ENCODE results near the gene MYL4. TPM values are rescaled to one million over a fixed set of nuclear protein-coding genes. Genes with fewer than 3 reads are reported as not detected.
"Not testable (repeated sequence)": the region's sequence is repeated elsewhere in the genome, so short reads cannot be mapped to it uniquely, and the experiment has no call there.

Gene MYL4
- total RNA-seq, 1 donor from 2014 or later = not detected

DNA sequence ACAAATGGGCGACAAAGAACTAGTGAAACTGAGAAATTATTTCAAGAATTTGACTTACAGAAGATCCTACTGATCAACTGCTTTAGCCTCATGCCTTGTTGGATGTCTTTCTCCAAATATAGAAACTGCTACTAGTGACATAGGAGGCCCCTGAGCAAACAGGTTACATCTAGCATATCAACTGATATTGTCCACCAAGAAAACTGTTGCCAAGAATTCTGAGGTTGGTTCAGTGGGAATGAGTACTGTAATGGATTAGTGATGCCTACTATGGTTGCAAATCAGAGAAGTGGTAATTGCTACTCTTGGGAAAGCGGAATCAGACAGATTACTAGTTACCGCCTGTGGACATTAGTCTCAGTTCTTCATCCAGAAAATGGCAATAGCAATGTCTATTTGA, 30.0 kb upstream of the MYL4 start:
- H3K9me3 Mint-ChIP-seq (ENCODE audit: unreplicated experiment) = no peaks in the 10 kb centered on the region
- peaks cover 22% of the 10 kb centered on the region for H3K4me1 Mint-ChIP-seq (ENCODE audit: unreplicated experiment)
- TF ChIP-seq, protein P1, sequence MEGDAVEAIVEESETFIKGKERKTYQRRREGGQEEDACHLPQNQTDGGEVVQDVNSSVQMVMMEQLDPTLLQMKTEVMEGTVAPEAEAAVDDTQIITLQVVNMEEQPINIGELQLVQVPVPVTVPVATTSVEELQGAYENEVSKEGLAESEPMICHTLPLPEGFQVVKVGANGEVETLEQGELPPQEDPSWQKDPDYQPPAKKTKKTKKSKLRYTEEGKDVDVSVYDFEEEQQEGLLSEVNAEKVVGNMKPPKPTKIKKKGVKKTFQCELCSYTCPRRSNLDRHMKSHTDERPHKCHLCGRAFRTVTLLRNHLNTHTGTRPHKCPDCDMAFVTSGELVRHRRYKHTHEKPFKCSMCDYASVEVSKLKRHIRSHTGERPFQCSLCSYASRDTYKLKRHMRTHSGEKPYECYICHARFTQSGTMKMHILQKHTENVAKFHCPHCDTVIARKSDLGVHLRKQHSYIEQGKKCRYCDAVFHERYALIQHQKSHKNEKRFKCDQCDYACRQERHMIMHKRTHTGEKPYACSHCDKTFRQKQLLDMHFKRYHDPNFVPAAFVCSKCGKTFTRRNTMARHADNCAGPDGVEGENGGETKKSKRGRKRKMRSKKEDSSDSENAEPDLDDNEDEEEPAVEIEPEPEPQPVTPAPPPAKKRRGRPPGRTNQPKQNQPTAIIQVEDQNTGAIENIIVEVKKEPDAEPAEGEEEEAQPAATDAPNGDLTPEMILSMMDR (IDR thresholded peaks at IDR 0.05) = no peak
- H3K4me3 Mint-ChIP-seq (ENCODE audit: unreplicated experiment) = no peak overlapping the region
- no peak for DNase-seq (ENCODE audit: extremely low spot score, unreplicated experiment)
- H3K36me3 Mint-ChIP-seq (ENCODE audit: unreplicated experiment) = peaks cover 22% of the 10 kb centered on the region
- H3K27me3 Mint-ChIP-seq (ENCODE audit: unreplicated experiment) = no peaks in the 10 kb centered on the region
- no peak overlapping the region for H3K27ac Mint-ChIP-seq (ENCODE audit: unreplicated experiment)

DNA sequence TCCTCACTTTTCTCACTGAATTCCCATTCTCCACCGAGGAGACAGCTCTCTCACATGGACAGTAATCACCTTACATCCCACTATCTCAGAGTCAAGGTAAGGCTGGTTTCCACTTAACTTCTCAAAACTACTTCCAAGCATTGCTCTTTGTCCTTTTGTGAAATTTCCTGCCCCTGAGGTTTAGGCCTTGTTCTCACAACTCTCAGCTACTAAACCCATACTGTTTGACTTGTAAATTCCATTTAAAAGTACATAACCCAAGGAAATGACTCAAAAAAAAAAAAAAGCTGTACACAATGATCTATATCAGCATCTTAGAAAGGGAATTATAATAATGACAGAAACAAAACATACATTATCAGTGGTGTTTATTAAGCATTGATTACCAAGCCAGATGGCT, 28.8 kb upstream of the MYL4 start:
- H3K27me3 Mint-ChIP-seq (ENCODE audit: unreplicated experiment) = no peaks in the 10 kb centered on the region
- TF ChIP-seq, protein P1 (IDR thresholded peaks at IDR 0.05) = no peak
- H3K4me1 Mint-ChIP-seq (ENCODE audit: unreplicated experiment) = peaks cover 32% of the 10 kb centered on the region
- peaks cover 16% of the 10 kb centered on the region for H3K36me3 Mint-ChIP-seq (ENCODE audit: unreplicated experiment)
- H3K4me3 Mint-ChIP-seq (ENCODE audit: unreplicated experiment) = no peak overlapping the region
- H3K9me3 Mint-ChIP-seq (ENCODE audit: unreplicated experiment) = no peaks in the 10 kb centered on the region
- no peak for DNase-seq (ENCODE audit: extremely low spot score, unreplicated experiment)
- H3K27ac Mint-ChIP-seq (ENCODE audit: unreplicated experiment) = no peak overlapping the region

DNA sequence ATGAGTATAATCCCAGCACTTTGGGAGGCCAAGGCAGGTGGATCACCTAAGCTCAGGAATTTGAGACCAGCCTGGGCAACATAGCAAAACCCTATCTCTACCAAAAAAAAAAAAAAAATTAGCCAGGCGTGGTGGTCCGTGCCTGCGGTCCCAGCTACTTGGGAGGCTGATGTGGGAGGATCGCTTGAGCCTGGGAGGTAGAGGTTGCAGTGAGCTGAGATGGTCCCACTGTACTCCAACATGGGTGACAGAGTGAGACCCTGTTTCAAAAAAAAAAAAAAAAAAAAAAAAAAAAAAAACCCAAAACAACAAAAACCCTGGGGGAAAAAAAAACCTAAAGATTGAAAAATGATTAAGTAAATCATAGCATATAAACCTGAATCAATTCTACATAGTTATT, 28.2 kb upstream of the MYL4 start:
- peaks cover 16% of the 10 kb centered on the region for H3K36me3 Mint-ChIP-seq (ENCODE audit: unreplicated experiment)
- not testable (repeated sequence) for H3K4me3 Mint-ChIP-seq (ENCODE audit: unreplicated experiment); H3K27me3 Mint-ChIP-seq (ENCODE audit: unreplicated experiment); DNase-seq (ENCODE audit: extremely low spot score, unreplicated experiment); H3K27ac Mint-ChIP-seq (ENCODE audit: unreplicated experiment); H3K9me3 Mint-ChIP-seq (ENCODE audit: unreplicated experiment)
- peaks cover 39% of the 10 kb centered on the region for H3K4me1 Mint-ChIP-seq (ENCODE audit: unreplicated experiment)

DNA sequence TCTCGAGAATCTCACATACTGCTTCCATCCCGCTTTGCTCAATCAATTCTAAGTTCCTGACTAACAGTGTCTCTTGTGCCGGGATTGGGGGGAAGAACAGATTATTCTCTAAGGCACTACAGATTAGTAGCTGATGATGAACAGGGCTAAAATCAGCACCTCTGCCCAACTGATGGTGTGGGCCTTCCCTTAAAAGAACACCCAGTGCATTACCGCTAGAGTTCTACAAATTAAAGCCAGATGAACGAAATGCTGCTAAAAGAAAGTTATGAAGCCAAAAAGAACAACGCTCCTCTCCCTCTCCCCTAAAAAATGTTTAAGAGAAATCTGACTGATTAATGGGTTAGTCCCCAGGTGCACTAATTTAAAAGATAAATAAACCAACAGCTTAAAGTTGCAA, 24.5 kb upstream of the MYL4 start:
- Mint-ChIP-seq H3K4me1 (ENCODE audit: unreplicated experiment) (peaks cover 57% of the 10 kb centered on the region), H3K27me3 (ENCODE audit: unreplicated experiment) (no peaks in the 10 kb centered on the region), H3K36me3 (ENCODE audit: unreplicated experiment) (peaks cover 5% of the 10 kb centered on the region), H3K4me3 (ENCODE audit: unreplicated experiment) (no peak overlapping the region), H3K9me3 (ENCODE audit: unreplicated experiment) (no peaks in the 10 kb centered on the region), H3K27ac (ENCODE audit: unreplicated experiment) (peak overlapping the region; percentile 5)
- TF ChIP-seq, protein P1 (IDR thresholded peaks at IDR 0.05) = no peak
- DNase-seq (ENCODE audit: extremely low spot score, unreplicated experiment) = no peak

DNA sequence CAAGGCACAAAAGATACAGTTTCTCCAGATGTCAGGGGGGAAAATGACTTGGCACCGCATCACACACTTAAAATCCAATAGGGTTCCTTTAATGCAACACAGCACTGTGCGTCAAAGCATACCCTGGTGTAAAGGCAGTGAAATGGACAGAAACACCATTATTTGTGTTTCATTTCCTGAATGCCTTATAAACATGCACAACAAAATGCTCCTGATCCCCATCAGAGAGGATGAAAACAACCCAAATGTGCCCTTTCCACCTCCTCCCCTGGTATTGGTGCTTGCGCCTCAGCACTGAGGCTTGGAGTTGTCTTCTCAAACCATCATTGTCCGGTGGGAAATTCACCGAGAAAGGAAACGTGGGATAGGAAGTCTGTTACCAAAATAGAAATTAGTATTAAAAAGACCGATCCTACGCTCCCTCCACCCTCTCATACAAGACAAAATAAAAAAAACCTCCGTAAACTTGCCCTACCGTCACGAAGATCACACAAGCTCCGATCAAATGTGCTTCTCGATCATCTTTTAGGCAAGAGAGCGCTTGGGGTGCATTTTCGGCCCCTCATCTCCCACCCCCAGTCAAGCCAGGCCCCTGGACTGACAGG, 20.8 kb upstream of the MYL4 start:
- no peak for DNase-seq (ENCODE audit: extremely low spot score, unreplicated experiment)

More for the DNA sequence above, 20.8 kb upstream of the MYL4 start:
- Mint-ChIP-seq H3K4me1 (ENCODE audit: unreplicated experiment) (peaks cover 43% of the 10 kb centered on the region), H3K27me3 (ENCODE audit: unreplicated experiment) (no peaks in the 10 kb centered on the region), H3K27ac (ENCODE audit: unreplicated experiment) (peak overlapping the region; percentile 98), H3K36me3 (ENCODE audit: unreplicated experiment) (no peaks in the 10 kb centered on the region), H3K4me3 (ENCODE audit: unreplicated experiment) (peak overlapping the region; percentile 98), H3K9me3 (ENCODE audit: unreplicated experiment) (no peaks in the 10 kb centered on the region)
- TF ChIP-seq, protein P1 (IDR thresholded peaks at IDR 0.05) = no peak

Data from osteocyte (in vitro differentiated cells).